ENCODE data around the gene FILIP1L.

FILIP1L gene

GRCh38 chr3:100039075-100039474 lies 75.2 kb downstream of the FILIP1L start:
- no peaks in the 10 kb centered on the region for H3K9me3 Mint-ChIP-seq
- H3K27ac Mint-ChIP-seq (ENCODE audit: low read depth), result no peak overlapping the region
- H3K36me3 Mint-ChIP-seq (ENCODE audit: insufficient read depth), result no peaks in the 10 kb centered on the region
- H3K27me3 Mint-ChIP-seq, result no peaks in the 10 kb centered on the region
- ATAC-seq (replicated peaks; ENCODE audit: extremely low read depth, poor library complexity, severe bottlenecking) (no peak), DNase-seq (ENCODE audit: low spot score in 2 of 2) (no peak)
- no peak overlapping the region for H3K4me3 Mint-ChIP-seq
- no peaks in the 10 kb centered on the region for H3K4me1 Mint-ChIP-seq

GRCh38 chr3:100033903-100034471 lies 80.3 kb downstream of the FILIP1L start:
- no peak for DNase-seq (ENCODE audit: low spot score in 2 of 2)
- H3K36me3 Mint-ChIP-seq (ENCODE audit: insufficient read depth), result no peaks in the 10 kb centered on the region
- H3K27me3 Mint-ChIP-seq, result no peaks in the 10 kb centered on the region
- H3K27ac Mint-ChIP-seq (ENCODE audit: low read depth), result no peak overlapping the region
- no peaks in the 10 kb centered on the region for H3K4me1 Mint-ChIP-seq
- H3K4me3 Mint-ChIP-seq, result no peak overlapping the region
- ATAC-seq (replicated peaks; ENCODE audit: extremely low read depth, poor library complexity, severe bottlenecking), result no peak
- H3K9me3 Mint-ChIP-seq, result no peaks in the 10 kb centered on the region

GRCh38 chr3:100033184-100033583 lies 81.1 kb downstream of the FILIP1L start:
- no peaks in the 10 kb centered on the region for H3K36me3 Mint-ChIP-seq (ENCODE audit: insufficient read depth)
- ATAC-seq (replicated peaks; ENCODE audit: extremely low read depth, poor library complexity, severe bottlenecking), result no peak
- no peaks in the 10 kb centered on the region for H3K4me1 Mint-ChIP-seq
- no peak overlapping the region for H3K27ac Mint-ChIP-seq (ENCODE audit: low read depth)
- no peak overlapping the region for H3K4me3 Mint-ChIP-seq
- H3K9me3 Mint-ChIP-seq, result no peaks in the 10 kb centered on the region
- H3K27me3 Mint-ChIP-seq, result no peaks in the 10 kb centered on the region
- no peak for DNase-seq (ENCODE audit: low spot score in 2 of 2)

- H3K4me3 Mint-ChIP-seq, result no peak overlapping the region
- ATAC-seq (replicated peaks; ENCODE audit: extremely low read depth, poor library complexity, severe bottlenecking) (no peak), DNase-seq (ENCODE audit: low spot score in 2 of 2) (no peak)
- H3K27ac Mint-ChIP-seq (ENCODE audit: low read depth), result no peak overlapping the region
- H3K36me3 Mint-ChIP-seq (ENCODE audit: insufficient read depth), result no peaks in the 10 kb centered on the region
- H3K27me3 Mint-ChIP-seq, result no peaks in the 10 kb centered on the region
- H3K9me3 Mint-ChIP-seq, result no peaks in the 10 kb centered on the region
- no peaks in the 10 kb centered on the region for H3K4me1 Mint-ChIP-seq
Measured at GRCh38 chr3:100032243-100032642, 82.1 kb downstream of the FILIP1L start.

- Mint-ChIP-seq H3K4me1 (no peaks in the 10 kb centered on the region), H3K9me3 (no peaks in the 10 kb centered on the region), H3K27ac (ENCODE audit: low read depth) (no peak overlapping the region), H3K36me3 (ENCODE audit: insufficient read depth) (no peaks in the 10 kb centered on the region), H3K27me3 (no peaks in the 10 kb centered on the region), H3K4me3 (no peak overlapping the region)
- ATAC-seq (replicated peaks; ENCODE audit: extremely low read depth, poor library complexity, severe bottlenecking), result no peak
- no peak for DNase-seq (ENCODE audit: low spot score in 2 of 2)
Measured at GRCh38 chr3:100030914-100031425, 83.3 kb downstream of the FILIP1L start.

GRCh38 chr3:100030346-100030745 lies 84.0 kb downstream of the FILIP1L start:
- no peaks in the 10 kb centered on the region for H3K4me1 Mint-ChIP-seq
- ATAC-seq (replicated peaks; ENCODE audit: extremely low read depth, poor library complexity, severe bottlenecking) (no peak), DNase-seq (ENCODE audit: low spot score in 2 of 2) (no peak)
- H3K27ac Mint-ChIP-seq (ENCODE audit: low read depth), result no peak overlapping the region
- no peaks in the 10 kb centered on the region for H3K27me3 Mint-ChIP-seq
- no peak overlapping the region for H3K4me3 Mint-ChIP-seq
- H3K9me3 Mint-ChIP-seq, result no peaks in the 10 kb centered on the region
- no peaks in the 10 kb centered on the region for H3K36me3 Mint-ChIP-seq (ENCODE audit: insufficient read depth)

- no peak overlapping the region for H3K4me3 Mint-ChIP-seq
- no peaks in the 10 kb centered on the region for H3K9me3 Mint-ChIP-seq
- DNase-seq (ENCODE audit: low spot score in 2 of 2) (no peak), ATAC-seq (replicated peaks; ENCODE audit: extremely low read depth, poor library complexity, severe bottlenecking) (no peak)
- H3K27me3 Mint-ChIP-seq, result no peaks in the 10 kb centered on the region
- no peak overlapping the region for H3K27ac Mint-ChIP-seq (ENCODE audit: low read depth)
- H3K4me1 Mint-ChIP-seq, result no peaks in the 10 kb centered on the region
- no peaks in the 10 kb centered on the region for H3K36me3 Mint-ChIP-seq (ENCODE audit: insufficient read depth)
Measured at GRCh38 chr3:100029689-100030088, 84.6 kb downstream of the FILIP1L start.

GRCh38 chr3:100029052-100029451 lies 85.2 kb downstream of the FILIP1L start:
- no peak for ATAC-seq (replicated peaks; ENCODE audit: extremely low read depth, poor library complexity, severe bottlenecking)
- no peak for DNase-seq (ENCODE audit: low spot score in 2 of 2)
- no peaks in the 10 kb centered on the region for H3K27me3 Mint-ChIP-seq
- no peaks in the 10 kb centered on the region for H3K9me3 Mint-ChIP-seq
- no peaks in the 10 kb centered on the region for H3K4me1 Mint-ChIP-seq
- H3K36me3 Mint-ChIP-seq (ENCODE audit: insufficient read depth), result no peaks in the 10 kb centered on the region
- no peak overlapping the region for H3K4me3 Mint-ChIP-seq
- no peak overlapping the region for H3K27ac Mint-ChIP-seq (ENCODE audit: low read depth)

- H3K4me3 Mint-ChIP-seq, result no peak overlapping the region
- DNase-seq (ENCODE audit: low spot score in 2 of 2) (no peak), ATAC-seq (replicated peaks; ENCODE audit: extremely low read depth, poor library complexity, severe bottlenecking) (no peak)
- no peaks in the 10 kb centered on the region for H3K9me3 Mint-ChIP-seq
- no peaks in the 10 kb centered on the region for H3K36me3 Mint-ChIP-seq (ENCODE audit: insufficient read depth)
- no peaks in the 10 kb centered on the region for H3K27me3 Mint-ChIP-seq
- no peak overlapping the region for H3K27ac Mint-ChIP-seq (ENCODE audit: low read depth)
- H3K4me1 Mint-ChIP-seq, result no peaks in the 10 kb centered on the region
Measured at GRCh38 chr3:100027321-100027720, 87.0 kb downstream of the FILIP1L start.

GRCh38 chr3:100024520-100025303 lies 89.6 kb downstream of the FILIP1L start:
- no peak overlapping the region for H3K4me3 Mint-ChIP-seq
- DNase-seq (ENCODE audit: low spot score in 2 of 2), result no peak
- H3K36me3 Mint-ChIP-seq (ENCODE audit: insufficient read depth), result no peaks in the 10 kb centered on the region
- H3K4me1 Mint-ChIP-seq, result no peaks in the 10 kb centered on the region
- H3K27ac Mint-ChIP-seq (ENCODE audit: low read depth), result no peak overlapping the region
- no peaks in the 10 kb centered on the region for H3K27me3 Mint-ChIP-seq
- ATAC-seq (replicated peaks; ENCODE audit: extremely low read depth, poor library complexity, severe bottlenecking), result no peak
- no peaks in the 10 kb centered on the region for H3K9me3 Mint-ChIP-seq

GRCh38 chr3:100023595-100023994 lies 90.7 kb downstream of the FILIP1L start:
- H3K36me3 Mint-ChIP-seq (ENCODE audit: insufficient read depth), result peaks cover 2% of the 10 kb centered on the region
- H3K27me3 Mint-ChIP-seq, result no peaks in the 10 kb centered on the region
- no peaks in the 10 kb centered on the region for H3K9me3 Mint-ChIP-seq
- no peak for ATAC-seq (replicated peaks; ENCODE audit: extremely low read depth, poor library complexity, severe bottlenecking)
- no peak for DNase-seq (ENCODE audit: low spot score in 2 of 2)
- no peak overlapping the region for H3K4me3 Mint-ChIP-seq
- no peak overlapping the region for H3K27ac Mint-ChIP-seq (ENCODE audit: low read depth)
- H3K4me1 Mint-ChIP-seq, result peaks cover 4% of the 10 kb centered on the region

GRCh38 chr3:100023150-100023549 lies 91.2 kb downstream of the FILIP1L start:
- Mint-ChIP-seq H3K4me3 (no peak overlapping the region), H3K27ac (ENCODE audit: low read depth) (no peak overlapping the region), H3K4me1 (peaks cover 7% of the 10 kb centered on the region), H3K27me3 (no peaks in the 10 kb centered on the region), H3K9me3 (no peaks in the 10 kb centered on the region), H3K36me3 (ENCODE audit: insufficient read depth) (peaks cover 2% of the 10 kb centered on the region)
- ATAC-seq (replicated peaks; ENCODE audit: extremely low read depth, poor library complexity, severe bottlenecking) (no peak), DNase-seq (ENCODE audit: low spot score in 2 of 2) (no peak)

GRCh38 chr3:100022506-100022905 lies 91.8 kb downstream of the FILIP1L start:
- Mint-ChIP-seq H3K36me3 (ENCODE audit: insufficient read depth) (peaks cover 2% of the 10 kb centered on the region), H3K27me3 (no peaks in the 10 kb centered on the region), H3K4me1 (peaks cover 7% of the 10 kb centered on the region), H3K9me3 (no peaks in the 10 kb centered on the region), H3K27ac (ENCODE audit: low read depth) (no peak overlapping the region), H3K4me3 (no peak overlapping the region)
- DNase-seq (ENCODE audit: low spot score in 2 of 2), result no peak
- ATAC-seq (replicated peaks; ENCODE audit: extremely low read depth, poor library complexity, severe bottlenecking), result no peak
